Amniotic epithelial cell (primary cell): Measurements from ENCODE around the gene ZNF574.
"Not testable (repeated sequence)": the region's sequence is repeated elsewhere in the genome, so short reads cannot be mapped to it uniquely, and the experiment has no call there.

Experiments used
- DNase-seq: peaks from one replicate; pipeline ENCODE4 v3.0.0-alpha.2; 2010; ENCODE audit warnings: low read depth

ZNF574 gene, protein sequence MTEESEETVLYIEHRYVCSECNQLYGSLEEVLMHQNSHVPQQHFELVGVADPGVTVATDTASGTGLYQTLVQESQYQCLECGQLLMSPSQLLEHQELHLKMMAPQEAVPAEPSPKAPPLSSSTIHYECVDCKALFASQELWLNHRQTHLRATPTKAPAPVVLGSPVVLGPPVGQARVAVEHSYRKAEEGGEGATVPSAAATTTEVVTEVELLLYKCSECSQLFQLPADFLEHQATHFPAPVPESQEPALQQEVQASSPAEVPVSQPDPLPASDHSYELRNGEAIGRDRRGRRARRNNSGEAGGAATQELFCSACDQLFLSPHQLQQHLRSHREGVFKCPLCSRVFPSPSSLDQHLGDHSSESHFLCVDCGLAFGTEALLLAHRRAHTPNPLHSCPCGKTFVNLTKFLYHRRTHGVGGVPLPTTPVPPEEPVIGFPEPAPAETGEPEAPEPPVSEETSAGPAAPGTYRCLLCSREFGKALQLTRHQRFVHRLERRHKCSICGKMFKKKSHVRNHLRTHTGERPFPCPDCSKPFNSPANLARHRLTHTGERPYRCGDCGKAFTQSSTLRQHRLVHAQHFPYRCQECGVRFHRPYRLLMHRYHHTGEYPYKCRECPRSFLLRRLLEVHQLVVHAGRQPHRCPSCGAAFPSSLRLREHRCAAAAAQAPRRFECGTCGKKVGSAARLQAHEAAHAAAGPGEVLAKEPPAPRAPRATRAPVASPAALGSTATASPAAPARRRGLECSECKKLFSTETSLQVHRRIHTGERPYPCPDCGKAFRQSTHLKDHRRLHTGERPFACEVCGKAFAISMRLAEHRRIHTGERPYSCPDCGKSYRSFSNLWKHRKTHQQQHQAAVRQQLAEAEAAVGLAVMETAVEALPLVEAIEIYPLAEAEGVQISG

DNA sequence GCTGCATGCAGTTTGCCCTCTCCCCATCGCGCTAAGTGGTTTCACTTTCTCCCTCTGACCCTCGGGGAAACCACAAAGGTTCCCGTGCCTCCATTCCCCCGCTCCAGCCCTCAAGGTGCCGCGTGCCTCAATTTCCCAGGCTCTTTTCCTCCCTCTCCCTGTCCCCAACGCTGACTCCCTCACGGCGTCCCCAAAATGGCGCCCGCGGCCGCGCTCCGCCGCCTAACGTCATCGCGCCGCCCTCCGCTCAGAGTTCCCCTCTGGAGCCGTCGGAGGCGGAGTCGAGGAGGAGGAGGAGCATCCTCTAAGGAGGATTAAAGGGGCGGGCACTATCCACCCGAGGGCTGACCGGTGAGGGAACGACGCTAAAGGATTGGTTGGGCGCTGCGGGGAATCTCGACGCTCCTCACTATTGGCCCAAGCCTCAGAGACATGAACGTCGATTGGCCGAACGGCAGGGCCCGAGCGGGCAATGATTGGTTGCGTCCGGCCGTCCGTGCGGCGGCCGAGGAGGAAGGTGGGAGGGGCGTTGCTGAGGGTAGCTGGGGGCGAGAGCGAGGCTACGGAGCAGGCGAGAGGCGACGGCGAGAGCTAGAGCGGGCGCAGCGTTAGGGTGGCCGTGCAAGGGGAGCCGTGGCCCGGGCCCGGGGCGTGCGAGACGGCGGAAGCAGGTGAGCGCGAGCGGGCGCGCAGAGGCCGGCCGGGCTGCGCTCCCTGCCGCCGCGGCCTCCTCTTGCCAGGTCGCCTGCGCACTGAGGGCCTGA, at the start of gene ZNF574:
TSS of gene ZNF574 (plus strand) at position 551 of the 764 bp plus-strand sequence. CDS start 2,441 bp downstream, outside the sequence.
- peak; percentile 99 for DNase-seq

DNA sequence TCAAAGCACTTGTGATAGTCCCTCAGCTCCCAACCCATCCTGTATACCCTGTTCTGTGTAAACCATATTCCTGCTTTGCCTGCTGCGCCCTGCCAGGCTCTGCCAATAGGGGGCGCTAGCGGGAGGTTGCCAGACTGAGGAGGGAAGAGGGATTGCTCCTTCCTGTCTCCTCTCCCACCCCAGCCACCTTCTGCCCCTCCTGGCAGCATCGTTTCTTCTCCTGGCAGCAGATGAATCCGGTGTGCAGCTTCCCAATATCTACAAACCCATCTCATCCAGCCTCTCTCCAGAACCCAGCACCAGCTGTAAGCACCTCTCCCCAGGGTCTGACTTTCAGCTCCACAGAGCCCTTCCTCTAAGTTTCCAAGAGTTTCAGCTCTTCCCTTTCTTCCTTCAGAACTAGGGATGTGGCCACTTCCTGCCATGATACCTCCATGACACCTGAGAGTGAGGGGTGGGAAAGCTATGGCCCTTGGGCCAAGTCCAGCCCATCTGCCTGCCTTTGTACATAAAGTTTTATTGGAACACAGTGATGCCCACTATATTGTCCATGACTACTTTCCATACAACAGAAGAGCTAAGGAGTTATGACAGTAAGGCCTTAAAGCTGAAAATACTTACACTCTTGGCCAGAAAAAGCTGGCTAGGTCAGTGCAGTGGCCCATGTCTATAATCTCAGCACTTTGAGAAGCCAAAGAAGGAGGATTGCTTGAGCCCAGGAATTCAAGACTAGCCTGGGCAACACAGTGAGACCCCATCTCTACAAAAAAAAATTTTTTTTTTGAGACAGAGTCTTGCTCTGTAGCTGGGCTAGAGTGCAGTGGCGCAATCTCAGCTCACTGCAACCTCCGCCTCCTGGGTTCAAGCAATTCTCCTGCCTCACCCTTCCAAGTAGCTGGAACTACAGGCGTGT, 47.4 kb upstream of the ZNF574 start:
- DNase-seq: no peak

GRCh38 chr19:42030645-42031440, 45.1 kb upstream of the ZNF574 start:
- DNase-seq: no peak

DNA sequence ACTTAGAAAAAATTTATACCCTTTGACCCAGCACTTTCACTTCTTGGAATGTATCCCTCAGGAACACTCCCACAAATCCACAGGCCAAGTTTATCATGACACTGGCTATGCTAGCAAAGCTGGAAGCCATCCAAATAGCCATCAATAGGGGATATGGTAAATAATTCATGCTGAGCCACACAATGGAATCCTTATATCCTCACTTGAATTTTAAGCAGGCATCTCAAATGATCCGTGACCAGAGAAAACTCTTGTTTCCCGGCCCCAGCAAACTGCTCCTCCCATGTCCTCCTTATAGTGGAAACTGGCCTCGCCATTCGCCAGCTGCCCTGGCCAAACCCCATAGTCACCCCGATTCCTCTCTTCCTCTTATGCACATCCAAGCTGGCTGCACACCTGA, 43.5 kb upstream of the ZNF574 start:
- DNase-seq: no peak

DNA sequence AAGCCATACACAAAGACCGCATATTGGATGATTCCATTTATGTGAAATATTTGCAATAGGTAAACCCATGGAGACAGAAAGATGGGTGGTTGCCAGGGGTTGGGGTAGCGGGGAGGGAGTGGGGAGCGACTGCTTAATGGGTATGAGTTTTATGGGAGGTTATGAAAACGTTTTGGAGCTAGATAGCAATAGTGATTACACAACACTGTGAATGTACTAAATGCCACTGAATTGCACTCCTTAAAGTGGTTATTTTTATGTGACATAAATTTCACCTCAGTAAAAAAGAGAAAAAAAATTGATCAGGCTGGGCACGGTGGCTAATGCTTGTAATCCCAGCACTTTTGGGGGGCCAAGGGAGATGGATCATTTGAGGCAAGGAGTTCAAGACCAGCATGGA, 42.6 kb upstream of the ZNF574 start:
- DNase-seq: no peak

DNA sequence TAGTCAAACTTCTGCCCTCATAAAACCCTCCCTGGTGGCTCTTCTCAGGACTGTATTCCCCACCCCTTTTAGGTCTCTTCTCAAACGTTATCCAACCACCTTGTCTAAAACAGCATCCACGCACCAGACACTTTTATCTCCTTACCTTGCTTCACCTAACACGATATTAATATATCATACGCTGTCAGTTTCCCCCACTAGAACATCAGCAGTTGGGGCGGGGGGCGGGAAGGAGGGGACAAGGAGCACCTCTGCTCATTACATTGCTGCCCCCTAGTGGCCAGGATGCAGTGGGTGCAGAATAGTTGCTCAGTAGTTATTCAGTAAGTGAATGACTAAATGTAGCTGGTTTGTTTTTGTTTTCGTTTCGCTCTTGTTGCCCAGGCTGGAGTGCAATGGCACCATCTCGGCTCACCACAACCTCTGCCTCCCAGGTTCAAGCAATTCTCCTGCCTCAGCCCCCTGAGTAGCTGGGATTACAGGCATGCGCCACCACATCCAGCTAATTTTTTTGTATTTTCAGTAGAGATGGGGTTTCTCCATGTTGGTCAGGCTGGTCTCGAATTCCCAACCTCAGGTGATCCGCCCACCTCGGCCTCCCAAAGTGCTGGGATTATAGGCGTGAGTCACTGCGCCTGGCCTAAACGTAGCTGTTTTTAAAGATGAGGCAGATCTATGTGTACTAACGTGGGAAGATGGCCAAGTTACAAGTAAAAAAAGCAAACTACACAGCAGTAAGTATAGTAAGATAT, 41.1 kb upstream of the ZNF574 start:
- DNase-seq: peak; percentile 74

DNA sequence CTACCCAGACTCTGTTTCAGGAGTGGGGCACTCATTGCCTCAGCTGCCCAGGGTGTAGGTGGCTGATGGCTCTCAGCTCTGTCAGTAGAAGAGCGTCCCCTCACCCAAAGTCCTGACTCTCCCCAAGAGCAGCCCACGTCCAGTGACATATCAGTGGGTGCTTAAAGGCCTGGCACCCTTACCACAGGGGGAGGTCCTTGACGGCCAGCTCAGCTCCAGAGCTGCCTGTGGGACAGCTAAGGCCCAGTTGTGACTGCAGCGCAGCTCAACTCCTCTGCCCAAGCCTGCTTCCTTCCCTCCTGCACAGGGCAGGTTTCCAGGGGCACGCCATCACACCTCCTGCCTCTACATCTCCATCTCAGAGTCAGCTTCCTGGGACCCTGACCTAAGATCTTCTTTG, 38.3 kb upstream of the ZNF574 start:
- no peak for DNase-seq

- no peak for DNase-seq
Observed at GRCh38 chr19:42038666-42039065, 37.3 kb upstream of the ZNF574 start.

- no peak for DNase-seq
Observed at GRCh38 chr19:42040031-42040430, 35.9 kb upstream of the ZNF574 start.

- DNase-seq: not testable (repeated sequence)
Observed at GRCh38 chr19:42040491-42040890, 35.5 kb upstream of the ZNF574 start.

GRCh38 chr19:42042455-42043170, 33.4 kb upstream of the ZNF574 start:
- DNase-seq: no peak

DNA sequence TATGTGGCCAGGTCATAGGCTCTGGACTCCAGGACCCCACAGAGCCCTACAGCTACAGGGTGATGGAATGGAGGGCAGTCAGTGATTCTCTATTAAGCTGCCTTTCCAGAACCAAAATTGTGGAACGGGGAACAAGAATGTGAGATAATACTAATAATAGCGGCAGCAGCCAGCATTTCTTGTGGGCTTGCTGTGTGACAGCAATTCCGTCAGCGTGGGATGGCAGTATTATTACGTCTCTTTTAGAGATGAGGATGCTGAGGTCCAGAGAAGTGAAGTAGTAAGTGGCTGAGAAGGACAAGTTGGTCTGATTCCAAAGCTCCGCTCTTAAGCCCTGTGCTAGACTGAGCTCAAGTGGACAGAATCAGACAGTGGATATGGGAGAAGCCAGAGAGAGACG, 30.4 kb upstream of the ZNF574 start:
- no peak for DNase-seq

- DNase-seq: no peak
Observed at GRCh38 chr19:42048992-42049391, 27.0 kb upstream of the ZNF574 start.

DNA sequence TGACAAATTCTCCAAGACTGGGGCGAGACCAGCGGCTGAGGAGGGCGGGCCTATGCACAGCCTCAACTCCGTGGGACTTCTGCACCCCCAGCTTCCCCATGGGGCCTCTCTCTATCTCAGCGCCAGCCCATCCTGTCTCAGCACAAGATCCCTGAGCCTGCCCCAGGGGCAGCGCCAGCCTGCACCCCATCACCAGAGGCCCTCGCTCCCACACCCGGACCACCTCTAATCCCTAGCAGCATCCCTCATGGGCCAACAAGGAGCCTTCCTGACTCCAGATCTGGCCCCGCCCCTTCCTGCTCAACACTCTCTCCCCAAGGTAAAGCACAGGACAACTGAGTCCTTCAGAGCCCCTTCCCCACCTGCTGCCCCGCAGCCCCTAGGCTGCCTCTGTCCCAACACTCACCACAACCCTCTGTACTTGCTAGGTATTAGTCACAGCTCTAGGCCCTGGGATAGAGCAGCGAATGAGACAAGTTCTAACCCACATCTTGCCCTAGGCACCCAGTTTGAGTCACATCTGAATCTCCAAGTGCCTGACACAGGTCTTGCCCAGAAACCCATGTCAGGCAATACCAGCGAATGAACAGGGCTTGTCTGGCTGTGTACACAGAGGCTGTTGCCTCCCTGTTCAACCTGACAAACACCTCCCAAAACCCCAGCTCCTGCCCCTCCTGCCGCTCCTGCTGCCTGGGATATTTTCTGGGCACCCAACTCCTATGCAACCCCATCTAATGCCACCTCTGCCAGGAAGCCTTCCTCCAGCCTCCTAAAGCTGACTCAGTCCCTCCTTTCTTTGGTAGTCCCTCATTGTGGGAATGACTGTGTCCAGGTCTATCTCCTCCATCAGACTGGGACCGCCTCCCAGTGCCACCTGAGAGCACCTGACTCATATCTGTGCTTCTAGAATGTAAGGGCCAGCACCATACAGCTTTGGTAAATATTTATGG, 24.5 kb upstream of the ZNF574 start:
- DNase-seq: peak; percentile 6

DNA sequence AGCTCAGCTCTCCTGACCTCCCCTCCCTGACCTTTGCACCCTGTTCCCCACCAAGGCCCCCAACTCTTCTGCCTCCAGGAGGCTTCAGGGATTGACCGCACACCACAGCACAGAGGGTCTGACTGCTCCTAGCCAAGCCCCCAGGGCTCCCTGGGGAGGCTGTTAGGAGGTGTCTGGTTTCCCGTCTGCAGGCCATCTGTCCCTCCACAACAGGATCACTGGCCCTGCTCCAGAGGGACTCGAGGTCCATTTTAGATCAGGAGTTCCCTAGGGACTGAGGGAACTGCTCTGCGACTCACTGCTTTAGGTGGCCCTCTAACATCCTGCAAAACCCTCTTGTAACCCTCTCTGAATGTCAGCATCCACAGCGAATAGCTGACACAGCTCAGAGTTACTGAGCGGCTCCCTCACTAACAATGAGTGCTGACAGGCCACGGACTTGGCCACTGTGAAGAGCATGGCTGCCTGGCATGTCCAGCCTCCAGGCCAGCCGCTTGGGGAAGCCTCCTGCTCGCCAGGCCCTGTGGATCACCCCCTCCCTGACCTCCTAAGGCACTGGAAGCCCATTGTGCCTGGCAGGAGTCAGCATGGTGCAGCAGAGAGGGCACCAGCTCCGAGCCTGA, 23.6 kb upstream of the ZNF574 start:
- DNase-seq: no peak

DNA sequence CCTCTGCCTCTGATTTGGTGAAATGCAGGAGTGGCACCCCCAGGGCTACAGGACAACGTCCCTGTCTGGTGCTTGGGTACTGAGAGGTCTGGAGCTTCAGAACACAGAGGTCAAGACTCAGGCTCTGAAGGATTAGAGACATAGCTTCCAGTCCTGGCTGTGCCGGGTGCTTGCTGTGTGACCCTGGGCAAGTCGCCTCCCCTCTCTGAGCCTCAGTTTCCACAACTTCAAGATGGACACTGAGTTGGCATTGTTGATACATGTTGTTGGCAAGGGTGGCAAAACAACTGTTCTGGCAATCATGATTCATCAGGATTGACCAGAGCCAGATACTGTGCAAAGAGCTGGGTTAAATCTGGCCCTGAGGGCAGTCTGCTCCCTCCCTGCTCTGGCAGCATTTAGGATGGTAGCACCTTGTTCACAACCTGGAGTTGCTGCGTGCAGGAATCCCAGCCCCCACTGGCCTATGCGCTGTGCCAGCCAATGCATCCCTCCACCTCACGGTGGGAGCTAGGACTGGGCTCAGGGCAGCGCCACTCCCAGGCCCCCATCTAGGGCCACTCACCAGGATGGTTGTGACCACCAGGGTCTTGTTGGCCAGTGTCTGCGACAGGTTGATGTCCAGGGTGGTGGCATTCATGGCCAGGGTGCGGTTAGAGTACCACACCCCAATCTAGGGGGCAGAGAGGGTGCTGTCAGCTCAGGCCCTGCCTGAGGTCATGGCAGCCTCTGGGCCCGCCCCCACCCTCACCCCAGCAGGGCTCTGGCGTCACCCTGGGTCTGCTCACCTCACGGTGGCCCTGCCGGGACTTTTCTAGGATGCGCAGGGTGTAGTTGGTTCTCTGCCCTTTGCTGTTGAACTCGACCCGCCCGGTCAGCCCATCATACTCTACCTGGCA, 22.7 kb upstream of the ZNF574 start:
- no peak for DNase-seq
